SK-N-SH treated with all-trans-retinoic acid at 6 μM for 48 hours (cell line): Measurements from ENCODE around the gene DOCK2.

Experiments
- BACH2 ChIP-seq: fragments of 250-450 bp; sonication (Bioruptor Pico); IDR thresholded peaks from 2 replicates; pipeline ENCODE4 v1.9.0; 2021; ENCODE audit warnings: mild to moderate bottlenecking, borderline replicate concordance
- CREB5 ChIP-seq: fragments of 250-450 bp; sonication (Bioruptor Pico); IDR thresholded peaks from 2 replicates; pipeline ENCODE4 v1.5.1; 2020; ENCODE audit warnings: low read depth, mild to moderate bottlenecking, moderate library complexity
- CSDC2 ChIP-seq: fragments of 250-450 bp; sonication (Bioruptor Pico); IDR thresholded peaks from 2 replicates; pipeline ENCODE4 v1.5.0; 2020; ENCODE audit warnings: mild to moderate bottlenecking, moderate library complexity
- CSRNP3 ChIP-seq: fragments of 250-450 bp; sonication (Bioruptor Pico); IDR thresholded peaks from 2 replicates; pipeline ENCODE4 v1.5.1; 2021; ENCODE audit warnings: mild to moderate bottlenecking, moderate library complexity
- ESRRG ChIP-seq: fragments of 250-450 bp; sonication (Bioruptor Pico); IDR thresholded peaks from 2 replicates; pipeline ENCODE4 v1.6.1; 2021; ENCODE audit warnings: mild to moderate bottlenecking
- PATZ1 ChIP-seq: fragments of 250-450 bp; sonication (Bioruptor Pico); IDR thresholded peaks from 2 replicates; pipeline ENCODE4 v1.8.0; 2020; ENCODE audit warnings: mild to moderate bottlenecking, moderate library complexity, borderline replicate concordance
- TCF4 ChIP-seq: fragments of 250-450 bp; sonication (Bioruptor Pico); IDR thresholded peaks from 2 replicates; pipeline ENCODE4 v1.8.0; 2021; ENCODE audit warnings: mild to moderate bottlenecking, moderate library complexity, borderline replicate concordance
- TOX ChIP-seq: fragments of 250-450 bp; sonication (Bioruptor Pico); IDR thresholded peaks from 2 replicates; pipeline ENCODE4 v1.8.0; 2021; ENCODE audit warnings: mild to moderate bottlenecking, moderate library complexity, borderline replicate concordance
- ZFP3 ChIP-seq: fragments of 250-450 bp; sonication (Bioruptor Pico); IDR thresholded peaks from 2 replicates; pipeline ENCODE4 v1.5.0; 2020; ENCODE audit warnings: mild to moderate bottlenecking, moderate library complexity
- ZFP30 ChIP-seq: fragments of 450-650 bp; formaldehyde crosslinking; IDR thresholded peaks from 2 replicates; pipeline ENCODE4 v1.5.0; 2022; ENCODE audit warnings: mild to moderate bottlenecking, moderate library complexity
- ZNF565 ChIP-seq: fragments of 450-650 bp; formaldehyde crosslinking; conservative IDR thresholded peaks from 2 replicates; pipeline ENCODE4 v1.5.0; 2020; ENCODE audit warnings: low read depth, mild to moderate bottlenecking, moderate library complexity

GRCh38 chr5:170067574-170068170 is 430.6 kb downstream of the DOCK2 start:
- no peak for TF ChIP-seq ZFP30 (CRISPR knock-in tag)
- no peak for TF ChIP-seq PATZ1 (CRISPR knock-in tag)
- TF ChIP-seq TOX = no peak
- TF ChIP-seq ESRRG (CRISPR knock-in tag) = no peak
- TF ChIP-seq ZNF565 (CRISPR knock-in tag) = no peak
- no peak for TF ChIP-seq CREB5 (CRISPR knock-in tag)
- TF ChIP-seq BACH2 = no peak
- no peak for TF ChIP-seq CSRNP3
- TF ChIP-seq ZFP3 (CRISPR knock-in tag) = no peak
- TF ChIP-seq CSDC2 = no peak
- no peak for TF ChIP-seq TCF4 (CRISPR knock-in tag)
